ENCODE results near the gene ITGA8. TPM values are rescaled to one million over a fixed set of nuclear protein-coding genes. Genes with fewer than 3 reads are reported as not detected.

The ITGA8 gene
- total RNA-seq, 1 donor from 2014 or later, result 0.37 TPM

GRCh38 chr10:15723803-15724202 lies 4.1 kb upstream of the ITGA8 start:
- DNase-seq (ENCODE audit: low read depth, low spot score), result no peak
- peaks cover 5% of the 10 kb centered on the region for H3K4me1 Mint-ChIP-seq
- H3K27ac Mint-ChIP-seq (ENCODE audit: unreplicated experiment), result no peak overlapping the region
- H3K9me3 Mint-ChIP-seq, result no peaks in the 10 kb centered on the region
- TF ChIP-seq, protein P1, sequence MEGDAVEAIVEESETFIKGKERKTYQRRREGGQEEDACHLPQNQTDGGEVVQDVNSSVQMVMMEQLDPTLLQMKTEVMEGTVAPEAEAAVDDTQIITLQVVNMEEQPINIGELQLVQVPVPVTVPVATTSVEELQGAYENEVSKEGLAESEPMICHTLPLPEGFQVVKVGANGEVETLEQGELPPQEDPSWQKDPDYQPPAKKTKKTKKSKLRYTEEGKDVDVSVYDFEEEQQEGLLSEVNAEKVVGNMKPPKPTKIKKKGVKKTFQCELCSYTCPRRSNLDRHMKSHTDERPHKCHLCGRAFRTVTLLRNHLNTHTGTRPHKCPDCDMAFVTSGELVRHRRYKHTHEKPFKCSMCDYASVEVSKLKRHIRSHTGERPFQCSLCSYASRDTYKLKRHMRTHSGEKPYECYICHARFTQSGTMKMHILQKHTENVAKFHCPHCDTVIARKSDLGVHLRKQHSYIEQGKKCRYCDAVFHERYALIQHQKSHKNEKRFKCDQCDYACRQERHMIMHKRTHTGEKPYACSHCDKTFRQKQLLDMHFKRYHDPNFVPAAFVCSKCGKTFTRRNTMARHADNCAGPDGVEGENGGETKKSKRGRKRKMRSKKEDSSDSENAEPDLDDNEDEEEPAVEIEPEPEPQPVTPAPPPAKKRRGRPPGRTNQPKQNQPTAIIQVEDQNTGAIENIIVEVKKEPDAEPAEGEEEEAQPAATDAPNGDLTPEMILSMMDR (conservative IDR thresholded peaks at IDR 0.05), result no peak
- no peak overlapping the region for H3K4me3 Mint-ChIP-seq
- H3K36me3 Mint-ChIP-seq (ENCODE audit: low read depth), result no peaks in the 10 kb centered on the region
- peaks cover 43% of the 10 kb centered on the region for H3K27me3 Mint-ChIP-seq (ENCODE audit: low read depth)

- Mint-ChIP-seq H3K9me3 (no peaks in the 10 kb centered on the region), H3K27ac (ENCODE audit: unreplicated experiment) (no peak overlapping the region), H3K4me1 (peaks cover 7% of the 10 kb centered on the region), H3K36me3 (ENCODE audit: low read depth) (no peaks in the 10 kb centered on the region), H3K27me3 (ENCODE audit: low read depth) (peaks cover 63% of the 10 kb centered on the region), H3K4me3 (peak overlapping the region; percentile 2)
- TF ChIP-seq, protein P1 (conservative IDR thresholded peaks at IDR 0.05), result no peak
- no peak for DNase-seq (ENCODE audit: low read depth, low spot score)
Measured at GRCh38 chr10:15720635-15721287, 1.0 kb upstream of the ITGA8 start.

- H3K27me3 Mint-ChIP-seq (ENCODE audit: low read depth), result peaks cover 70% of the 10 kb centered on the region
- H3K4me3 Mint-ChIP-seq, result peak overlapping the region; percentile 90
- H3K36me3 Mint-ChIP-seq (ENCODE audit: low read depth), result no peaks in the 10 kb centered on the region
- no peak overlapping the region for H3K27ac Mint-ChIP-seq (ENCODE audit: unreplicated experiment)
- TF ChIP-seq, protein P1 (conservative IDR thresholded peaks at IDR 0.05), result no peak
- DNase-seq (ENCODE audit: low read depth, low spot score), result peak; percentile 19
- peaks cover 7% of the 10 kb centered on the region for H3K4me1 Mint-ChIP-seq
- H3K9me3 Mint-ChIP-seq, result no peaks in the 10 kb centered on the region
Measured at GRCh38 chr10:15719049-15719898, 448 bp downstream of the ITGA8 start.

DNA sequence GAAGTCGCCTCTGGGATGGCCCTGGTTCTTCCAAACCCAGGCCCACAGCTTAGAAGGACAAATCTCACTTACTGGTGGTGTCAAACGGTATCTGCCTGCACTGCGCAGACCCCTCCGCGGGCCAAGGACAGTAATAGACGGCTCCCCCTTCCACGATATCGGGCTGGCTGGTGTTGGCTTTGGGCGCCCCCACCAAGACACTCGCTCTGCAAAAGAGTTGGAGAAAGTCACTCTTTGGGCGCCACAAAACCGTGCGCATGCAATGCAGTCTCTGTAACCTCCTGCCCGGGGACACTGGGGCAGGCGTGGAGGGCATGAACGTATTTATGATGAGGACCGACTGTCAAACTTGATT lies 1.1 kb downstream of the ITGA8 start:
- TF ChIP-seq, protein P1 (conservative IDR thresholded peaks at IDR 0.05), result no peak
- no peak for DNase-seq (ENCODE audit: low read depth, low spot score)
- Mint-ChIP-seq H3K4me3 (peak overlapping the region; percentile 90), H3K9me3 (no peaks in the 10 kb centered on the region), H3K27me3 (ENCODE audit: low read depth) (peaks cover 74% of the 10 kb centered on the region), H3K4me1 (peaks cover 7% of the 10 kb centered on the region), H3K36me3 (ENCODE audit: low read depth) (no peaks in the 10 kb centered on the region), H3K27ac (ENCODE audit: unreplicated experiment) (no peak overlapping the region)

DNA sequence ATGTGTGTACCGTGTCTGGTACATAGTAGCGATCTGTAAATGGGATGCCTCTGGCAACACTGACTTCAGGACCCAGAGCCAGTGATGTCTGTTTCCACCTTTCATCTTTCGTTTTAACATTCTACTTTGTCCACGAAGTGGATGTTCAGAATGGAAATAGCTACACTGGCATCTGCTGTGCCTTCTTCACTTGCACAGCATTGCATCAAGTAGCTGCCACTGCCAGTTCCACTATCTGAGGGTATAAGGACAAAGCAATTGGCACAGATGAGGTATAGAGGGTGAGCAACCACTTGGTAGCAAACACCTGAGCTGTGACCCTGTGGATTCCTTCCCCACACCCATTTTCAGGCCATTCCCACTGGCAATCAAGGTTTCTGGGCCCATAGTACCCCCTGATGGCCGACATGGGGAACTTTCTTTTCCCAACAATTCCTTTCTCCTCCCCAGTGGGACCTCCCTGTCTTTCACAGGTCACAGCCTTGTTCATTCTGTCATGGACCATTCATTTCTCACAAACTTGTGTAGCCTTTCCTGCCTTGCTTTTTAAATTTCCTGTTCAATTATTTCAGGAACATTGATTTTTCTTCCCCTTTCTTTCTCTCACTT lies 4.0 kb downstream of the ITGA8 start:
- Mint-ChIP-seq H3K9me3 (no peaks in the 10 kb centered on the region), H3K27ac (ENCODE audit: unreplicated experiment) (no peak overlapping the region), H3K27me3 (ENCODE audit: low read depth) (peaks cover 54% of the 10 kb centered on the region), H3K4me3 (no peak overlapping the region), H3K36me3 (ENCODE audit: low read depth) (no peaks in the 10 kb centered on the region), H3K4me1 (peaks cover 7% of the 10 kb centered on the region)
- no peak for DNase-seq (ENCODE audit: low read depth, low spot score)
- TF ChIP-seq, protein P1 (conservative IDR thresholded peaks at IDR 0.05), result peak; percentile 56

Measured in neural crest cell (in vitro differentiated cells).